ENCODE measurements around the gene NR3C2.

The NR3C2 gene

GRCh38 chr4:148390311-148390710 lies 51.9 kb downstream of the NR3C2 start:
- Histone ChIP-seq H3K4me2 (ENCODE audit: low read depth, low read length) (no peak overlapping the region), H3K9ac (ENCODE audit: low read length) (no peak overlapping the region), H3F3A (ENCODE audit: insufficient read depth, low read length) (no peaks in the 10 kb centered on the region), H3K27ac (ENCODE audit: low read length) (no peak overlapping the region), H3K36me3 (replicated peaks; ENCODE audit: insufficient read depth, low read length) (no peaks in the 10 kb centered on the region), H3K9me2 (replicated peaks; ENCODE audit: insufficient read depth, low read length) (no peaks in the 10 kb centered on the region), H2AFZ (ENCODE audit: low read length) (no peak overlapping the region), H4K20me1 (ENCODE audit: insufficient read depth, low read length) (no peaks in the 10 kb centered on the region), H3K4me3 (ENCODE audit: low read length) (no peak overlapping the region), H3K4me1 (ENCODE audit: low read length) (no peaks in the 10 kb centered on the region), H3K27me3 (replicated peaks; ENCODE audit: insufficient read depth, low read length) (no peaks in the 10 kb centered on the region), H3K79me2 (ENCODE audit: low read length) (no peaks in the 10 kb centered on the region), H3K9me3 (replicated peaks; ENCODE audit: insufficient read depth, low read length) (no peaks in the 10 kb centered on the region)
- DNase-seq: no peak
- TF ChIP-seq EZH2phosphoT487 (IDR thresholded peaks at IDR 0.05; ENCODE audit: low read length) (no peak), EZH2 (optimal IDR thresholded peaks at IDR 0.05; ENCODE audit: low read depth, low read length) (no peak), CTCF (IDR thresholded peaks at IDR 0.05; ENCODE audit: low read length) (no peak)

DNA sequence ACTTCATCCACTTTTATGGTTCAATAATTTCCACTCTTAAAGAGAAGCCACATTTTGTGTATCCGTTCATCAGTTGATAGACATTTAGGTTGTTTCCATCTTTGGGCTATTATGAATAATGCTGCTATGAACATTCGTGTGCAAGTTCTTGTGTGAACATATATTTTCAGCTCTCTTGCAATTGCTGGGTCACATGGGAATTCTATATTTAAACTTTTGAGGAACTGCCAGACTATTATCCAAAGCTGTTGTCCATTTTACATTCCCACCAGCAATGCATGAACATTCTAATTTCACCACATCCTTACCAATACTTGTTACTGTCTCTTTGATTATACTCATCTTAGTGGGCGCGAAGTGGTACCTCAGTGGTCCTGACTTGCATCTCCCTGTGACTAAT lies 61.9 kb downstream of the NR3C2 start:
- Histone ChIP-seq H4K20me1 (ENCODE audit: insufficient read depth, low read length) (no peaks in the 10 kb centered on the region), H2AFZ (ENCODE audit: low read length) (no peak overlapping the region), H3K4me3 (ENCODE audit: low read length) (no peak overlapping the region), H3K9ac (ENCODE audit: low read length) (no peak overlapping the region), H3K27ac (ENCODE audit: low read length) (no peak overlapping the region), H3K9me3 (replicated peaks; ENCODE audit: insufficient read depth, low read length) (no peaks in the 10 kb centered on the region), H3K9me2 (replicated peaks; ENCODE audit: insufficient read depth, low read length) (no peaks in the 10 kb centered on the region), H3K4me1 (ENCODE audit: low read length) (no peaks in the 10 kb centered on the region), H3F3A (ENCODE audit: insufficient read depth, low read length) (no peaks in the 10 kb centered on the region), H3K4me2 (ENCODE audit: low read depth, low read length) (no peak overlapping the region), H3K79me2 (ENCODE audit: low read length) (no peaks in the 10 kb centered on the region), H3K27me3 (replicated peaks; ENCODE audit: insufficient read depth, low read length) (no peaks in the 10 kb centered on the region), H3K36me3 (replicated peaks; ENCODE audit: insufficient read depth, low read length) (no peaks in the 10 kb centered on the region)
- TF ChIP-seq CTCF (IDR thresholded peaks at IDR 0.05; ENCODE audit: low read length) (no peak), EZH2phosphoT487 (IDR thresholded peaks at IDR 0.05; ENCODE audit: low read length) (no peak)
- no peak for DNase-seq

DNA sequence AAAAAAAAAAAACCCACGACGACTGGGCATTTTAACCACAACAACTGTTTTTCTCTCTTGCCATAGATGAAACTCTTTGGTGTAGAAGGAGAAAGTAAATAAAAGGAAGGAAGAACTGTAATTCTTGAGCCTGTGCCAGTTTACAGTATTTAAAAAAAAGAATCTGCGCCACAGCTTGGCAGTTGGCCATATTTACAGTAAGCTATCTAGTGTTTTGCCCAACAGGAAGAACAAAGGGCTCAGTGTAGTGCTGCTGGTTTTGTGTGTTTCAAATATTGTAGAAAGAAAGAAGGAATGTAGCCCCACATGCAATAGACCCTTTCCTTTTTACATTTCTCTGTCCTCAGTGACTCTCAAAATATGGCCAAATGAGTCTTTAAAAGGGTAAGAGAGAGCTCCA lies 66.1 kb downstream of the NR3C2 start:
- DNase-seq: peak; percentile 73
- H3K79me2 ChIP-seq (ENCODE audit: low read length): no peaks in the 10 kb centered on the region
- no peaks in the 10 kb centered on the region for H3F3A ChIP-seq (ENCODE audit: insufficient read depth, low read length)
- TF ChIP-seq EZH2 (optimal IDR thresholded peaks at IDR 0.05; ENCODE audit: low read depth, low read length) (no peak), CTCF (IDR thresholded peaks at IDR 0.05; ENCODE audit: low read length) (no peak), EZH2phosphoT487 (IDR thresholded peaks at IDR 0.05; ENCODE audit: low read length) (no peak)
- no peaks in the 10 kb centered on the region for H3K9me3 ChIP-seq (replicated peaks; ENCODE audit: insufficient read depth, low read length)
- H2AFZ ChIP-seq (ENCODE audit: low read length): no peak overlapping the region
- H3K4me2 ChIP-seq (ENCODE audit: low read depth, low read length): peak overlapping the region; percentile 8; the same call in 1 of the 2 replicates
- H3K4me3 ChIP-seq (ENCODE audit: low read length): no peak overlapping the region
- H3K4me1 ChIP-seq (ENCODE audit: low read length): no peaks in the 10 kb centered on the region
- no peak overlapping the region for H3K27ac ChIP-seq (ENCODE audit: low read length)
- no peaks in the 10 kb centered on the region for H3K36me3 ChIP-seq (replicated peaks; ENCODE audit: insufficient read depth, low read length)
- no peaks in the 10 kb centered on the region for H3K9me2 ChIP-seq (replicated peaks; ENCODE audit: insufficient read depth, low read length)
- no peak overlapping the region for H3K9ac ChIP-seq (ENCODE audit: low read length)
- H4K20me1 ChIP-seq (ENCODE audit: insufficient read depth, low read length): no peaks in the 10 kb centered on the region
- H3K27me3 ChIP-seq (replicated peaks; ENCODE audit: insufficient read depth, low read length): no peaks in the 10 kb centered on the region
